T-helper 1 cell (primary cell): ENCODE results near the gene HPCAL1.

Source experiments
- DNase-seq, 5 donors: peaks; one replicate each; pipeline ENCODE4 v3.0.0-alpha.2; 2012 to 2020

HPCAL1 gene

GRCh38 chr2:10337449-10338269 is 35.0 kb downstream of the HPCAL1 start:
- DNase-seq = no peak

- DNase-seq = no peak
Observed at GRCh38 chr2:10338270-10339188, 35.8 kb downstream of the HPCAL1 start.

GRCh38 chr2:10339647-10340592 is 37.2 kb downstream of the HPCAL1 start:
- DNase-seq = no peak

GRCh38 chr2:10340593-10340975 is 37.9 kb downstream of the HPCAL1 start:
- no peak for DNase-seq

DNA sequence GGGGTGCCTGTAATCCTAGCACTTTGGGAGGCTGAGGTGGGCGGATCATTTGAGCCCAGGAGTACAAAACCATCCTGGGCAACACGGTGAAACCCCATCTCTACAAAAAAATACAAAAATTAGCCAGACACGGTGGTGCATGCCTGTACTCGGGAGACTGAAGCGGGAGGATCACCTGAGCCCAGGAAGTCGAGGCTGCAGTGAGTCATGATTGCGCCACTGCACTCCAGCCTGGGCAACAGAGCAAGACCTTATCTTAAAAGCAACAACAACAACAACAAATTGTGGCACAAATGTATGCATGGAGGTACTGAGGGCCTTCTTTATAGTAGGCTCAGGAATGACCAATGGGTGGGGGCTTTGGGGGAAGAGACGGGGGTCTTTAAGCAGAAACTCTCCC is 38.5 kb downstream of the HPCAL1 start:
- no peak for DNase-seq

- DNase-seq = no peak
Observed at GRCh38 chr2:10342245-10342951, 39.7 kb downstream of the HPCAL1 start.

DNA sequence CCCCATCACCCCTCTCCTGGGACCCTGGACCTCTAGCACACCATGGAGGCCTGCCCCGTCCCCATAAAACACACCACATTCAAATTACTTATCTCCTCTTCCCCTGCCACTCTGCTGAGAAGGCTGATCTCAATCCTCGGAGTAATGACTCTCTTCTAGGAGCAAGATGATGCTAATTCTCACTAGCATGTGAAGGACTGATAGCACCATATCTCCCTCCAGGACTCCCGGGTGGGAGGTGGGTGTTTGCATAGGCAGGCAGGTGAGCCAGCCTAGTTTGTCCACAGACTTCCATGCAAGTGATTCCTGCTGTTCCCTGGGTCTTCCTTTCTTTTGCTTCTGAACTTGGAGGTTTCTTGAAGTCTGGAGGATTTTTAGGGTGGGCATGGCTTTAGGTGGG is 40.5 kb downstream of the HPCAL1 start:
- no peak for DNase-seq

DNA sequence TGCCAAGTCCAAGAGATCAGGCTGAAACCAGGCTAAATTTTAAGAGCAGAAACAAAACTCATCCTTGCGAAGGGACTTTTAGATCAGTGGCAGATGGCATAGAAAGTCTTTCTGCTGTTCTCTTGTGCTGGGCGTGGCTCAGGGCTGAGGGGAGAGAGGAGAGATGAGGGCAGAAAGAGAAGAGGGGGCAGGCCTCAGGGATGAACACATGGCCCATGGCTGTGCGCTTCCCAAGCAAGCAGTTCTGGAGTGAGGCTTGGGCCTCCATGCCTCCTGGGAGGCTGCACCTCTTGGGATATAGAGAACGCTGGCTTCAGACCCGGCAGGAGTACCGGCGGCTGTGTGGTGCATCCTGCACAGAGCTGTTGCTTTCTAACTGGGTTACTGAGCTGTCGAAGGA is 41.0 kb downstream of the HPCAL1 start:
- DNase-seq = no peak

DNA sequence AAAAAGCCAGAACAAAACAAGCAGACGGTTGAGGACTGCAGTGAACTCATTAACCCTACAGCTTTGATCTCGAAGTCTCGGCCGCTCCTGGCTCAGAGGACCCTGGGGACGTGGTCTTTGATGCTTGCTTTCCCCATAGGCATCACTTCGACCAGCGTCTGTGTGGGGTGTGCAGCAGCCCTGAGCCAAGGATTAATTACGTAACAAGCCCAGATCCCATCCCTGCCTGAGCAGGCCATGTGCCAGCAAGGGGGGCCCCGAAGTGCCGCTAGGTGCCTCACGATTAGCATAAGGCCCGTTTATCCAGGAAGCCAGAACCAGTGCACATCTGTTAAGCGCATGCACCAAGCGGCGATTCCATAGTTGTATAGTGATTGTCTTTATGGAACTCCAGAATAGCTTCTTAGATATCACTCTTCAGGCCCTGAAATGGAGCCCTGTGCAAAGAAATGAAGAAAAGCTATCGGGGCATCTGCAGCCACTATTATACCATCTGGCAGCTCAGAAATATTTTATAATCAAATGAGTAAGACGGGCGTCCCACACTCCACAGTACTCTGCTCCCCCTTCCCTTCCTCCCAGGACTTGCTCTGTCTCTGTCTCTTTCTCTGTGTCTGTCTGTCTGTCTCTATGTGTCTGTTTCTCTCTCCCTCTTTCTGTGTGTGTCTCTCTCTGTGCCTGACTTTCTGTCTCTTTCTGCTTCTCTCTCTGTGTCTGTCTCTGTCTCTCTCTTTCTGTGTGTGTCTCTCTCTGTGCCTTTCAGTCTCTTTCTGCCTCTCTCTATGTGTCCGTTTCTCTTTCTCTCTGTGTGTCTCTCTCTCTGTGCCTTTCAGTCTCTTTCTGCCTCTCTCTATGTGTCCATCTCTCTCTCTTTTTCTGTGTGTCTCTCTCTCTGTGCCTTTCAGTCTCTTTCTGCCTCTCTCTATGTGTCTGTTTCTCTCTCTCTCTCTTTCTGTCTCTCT is 41.7 kb downstream of the HPCAL1 start:
- no peak for DNase-seq

- no peak for DNase-seq
Observed at GRCh38 chr2:10345126-10345525, 42.4 kb downstream of the HPCAL1 start.

DNA sequence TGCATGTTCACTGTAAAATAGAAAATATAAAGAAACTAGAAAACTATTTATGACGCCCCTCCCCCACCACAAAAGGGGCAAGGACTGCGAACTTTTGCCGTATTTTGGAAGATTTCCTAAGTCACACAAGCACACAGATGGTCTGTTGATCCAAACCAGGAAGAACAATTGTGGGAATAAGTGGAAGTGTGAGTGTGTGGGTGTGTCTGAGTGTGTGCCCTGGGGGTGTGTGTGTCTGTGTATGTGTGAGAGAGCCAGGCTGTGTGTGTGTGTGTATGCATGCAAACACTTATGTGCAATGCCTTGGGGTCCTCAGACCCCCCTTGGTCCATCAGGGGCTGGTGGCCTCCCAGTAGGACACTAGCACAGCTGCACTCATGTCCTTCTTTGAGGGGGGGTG is 43.1 kb downstream of the HPCAL1 start:
- no peak for DNase-seq

GRCh38 chr2:10346929-10347561 is 44.3 kb downstream of the HPCAL1 start:
- no peak for DNase-seq

- no peak for DNase-seq
Observed at GRCh38 chr2:10347562-10347948, 44.9 kb downstream of the HPCAL1 start.

- no peak for DNase-seq
Observed at GRCh38 chr2:10348891-10349290, 46.2 kb downstream of the HPCAL1 start.

DNA sequence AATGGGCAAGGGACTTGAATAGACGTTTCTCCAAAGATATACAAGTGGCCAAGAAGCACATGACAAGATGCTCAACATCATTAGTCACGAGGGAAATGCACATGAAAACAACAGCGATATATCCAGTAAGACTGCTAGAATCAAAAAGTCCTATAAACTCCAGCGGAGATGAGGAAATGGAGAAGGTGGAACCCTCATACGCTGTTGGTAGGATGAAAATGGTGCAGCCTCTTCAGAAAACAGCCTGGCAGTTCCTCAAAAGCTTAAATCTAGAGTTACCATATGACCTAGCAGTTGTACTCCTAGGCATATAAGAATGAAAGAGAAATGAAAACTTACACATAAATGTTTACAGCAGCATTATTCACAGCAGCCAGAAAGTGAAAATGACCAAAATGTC is 48.1 kb downstream of the HPCAL1 start:
- DNase-seq = no peak

DNA sequence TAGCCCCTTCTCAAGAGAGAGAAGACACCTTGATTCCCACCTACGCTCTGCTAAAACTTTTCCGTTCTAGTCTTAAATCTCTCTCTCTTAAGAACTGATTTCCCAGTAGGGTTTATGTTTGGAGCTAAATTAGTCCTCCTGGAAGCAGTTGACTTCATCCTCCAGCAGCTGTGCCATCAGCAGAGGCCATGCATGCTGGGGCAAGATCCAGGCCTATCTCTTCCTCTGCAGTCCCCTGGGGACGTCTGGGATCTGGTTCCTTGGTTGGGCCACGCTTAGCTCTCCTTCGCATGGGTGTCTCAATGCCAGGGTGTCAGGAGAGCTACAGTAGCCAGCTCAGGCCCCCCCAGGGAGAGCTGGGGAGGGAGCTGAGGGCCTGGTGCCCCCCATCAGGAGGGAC is 49.7 kb downstream of the HPCAL1 start:
- no peak for DNase-seq

- no peak for DNase-seq
Observed at GRCh38 chr2:10352972-10353371, 50.3 kb downstream of the HPCAL1 start.

DNA sequence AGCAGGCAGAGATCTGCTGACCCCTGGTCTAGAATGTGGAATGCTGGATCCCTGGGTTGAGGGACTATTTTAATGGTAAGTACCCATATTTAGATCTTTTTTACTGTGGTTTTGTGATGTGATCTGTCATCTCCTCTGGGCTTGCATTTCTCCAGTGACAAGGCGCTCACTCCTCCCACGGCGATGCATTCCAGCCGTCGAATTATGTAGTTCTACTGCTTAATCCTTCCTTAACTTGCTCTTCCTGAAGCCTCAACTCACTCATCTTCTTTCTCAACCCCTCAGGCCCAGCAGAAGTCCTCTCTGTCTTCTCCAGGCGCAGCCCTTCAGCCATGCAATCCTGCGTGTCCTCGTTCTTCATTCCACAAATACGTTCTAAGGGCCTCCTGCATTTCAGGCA is 51.2 kb downstream of the HPCAL1 start:
- no peak for DNase-seq

GRCh38 chr2:10354399-10354798 is 51.7 kb downstream of the HPCAL1 start:
- DNase-seq = no peak
